B cell (primary cell): ENCODE results near the gene SRPRB.

Experiments used
- EZH2 ChIP-seq: IDR thresholded peaks from 2 replicates; pipeline ENCODE4 v1.6.1; 2012; ENCODE audit warnings: borderline replicate concordance, low read depth, mild to moderate bottlenecking, moderate library complexity, low read length; ENCODE audit not compliant: insufficient read depth, poor library complexity, severe bottlenecking
- TF ChIP-seq, protein P1 (sequence below): fragments of 200-600 bp; IDR thresholded peaks from one replicate; pipeline ENCODE4 v1.8.0; 2022; ENCODE audit warnings: antibody characterized with exemption, mild to moderate bottlenecking

DNA sequence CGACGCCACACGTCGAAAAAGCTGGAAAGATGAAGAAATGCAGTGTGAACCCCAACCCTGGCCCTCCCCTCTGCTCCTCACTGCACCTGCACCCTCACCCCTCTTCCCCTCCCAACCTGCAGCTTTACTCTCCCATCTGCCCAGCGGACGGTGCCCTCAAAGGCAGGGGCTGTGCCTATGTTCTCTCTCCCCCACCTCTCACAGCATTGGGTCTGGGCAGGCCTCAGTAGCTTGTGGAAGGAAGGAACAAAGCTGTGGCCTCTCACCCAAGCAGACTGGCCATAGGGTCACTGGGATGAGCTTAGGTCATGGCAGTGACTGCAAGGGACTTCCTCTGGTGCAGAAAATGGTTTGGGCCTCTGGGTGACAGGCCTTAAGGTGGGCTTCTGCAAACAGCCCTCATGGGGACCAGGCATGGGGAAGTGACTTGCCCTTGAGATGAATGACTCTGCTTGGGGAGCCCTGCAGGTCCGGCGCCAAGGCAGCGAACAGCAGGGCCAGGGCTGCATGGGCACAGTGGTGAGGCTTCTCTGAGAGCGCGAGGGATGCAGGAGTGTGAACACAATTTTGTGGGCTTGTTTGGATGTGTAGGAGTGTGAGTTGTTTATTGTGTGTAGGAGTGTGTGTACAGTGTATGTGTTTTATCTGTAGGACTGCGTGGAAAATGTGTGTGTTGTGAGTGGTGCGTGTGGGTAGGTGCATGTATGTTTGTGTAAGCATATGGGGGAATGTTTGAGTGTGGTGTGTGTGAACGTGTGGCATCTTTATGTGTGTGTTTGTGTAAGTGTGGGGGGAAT lies 29.2 kb downstream of the SRPRB start:
- TF ChIP-seq, protein P1, sequence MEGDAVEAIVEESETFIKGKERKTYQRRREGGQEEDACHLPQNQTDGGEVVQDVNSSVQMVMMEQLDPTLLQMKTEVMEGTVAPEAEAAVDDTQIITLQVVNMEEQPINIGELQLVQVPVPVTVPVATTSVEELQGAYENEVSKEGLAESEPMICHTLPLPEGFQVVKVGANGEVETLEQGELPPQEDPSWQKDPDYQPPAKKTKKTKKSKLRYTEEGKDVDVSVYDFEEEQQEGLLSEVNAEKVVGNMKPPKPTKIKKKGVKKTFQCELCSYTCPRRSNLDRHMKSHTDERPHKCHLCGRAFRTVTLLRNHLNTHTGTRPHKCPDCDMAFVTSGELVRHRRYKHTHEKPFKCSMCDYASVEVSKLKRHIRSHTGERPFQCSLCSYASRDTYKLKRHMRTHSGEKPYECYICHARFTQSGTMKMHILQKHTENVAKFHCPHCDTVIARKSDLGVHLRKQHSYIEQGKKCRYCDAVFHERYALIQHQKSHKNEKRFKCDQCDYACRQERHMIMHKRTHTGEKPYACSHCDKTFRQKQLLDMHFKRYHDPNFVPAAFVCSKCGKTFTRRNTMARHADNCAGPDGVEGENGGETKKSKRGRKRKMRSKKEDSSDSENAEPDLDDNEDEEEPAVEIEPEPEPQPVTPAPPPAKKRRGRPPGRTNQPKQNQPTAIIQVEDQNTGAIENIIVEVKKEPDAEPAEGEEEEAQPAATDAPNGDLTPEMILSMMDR, result no peak
- no peak for TF ChIP-seq EZH2
